Erythroblast (primary cell): ENCODE measurements around the gene SYAP1.

Source experiments
- GATA1 ChIP-seq: IDR thresholded peaks from 2 replicates; pipeline ENCODE4 v1.6.1; 2011; ENCODE audit warnings: low read depth, mild to moderate bottlenecking, control low read depth, low read length, moderate library complexity
- POLR2A ChIP-seq: IDR thresholded peaks from 2 replicates; pipeline ENCODE4 v1.6.1; 2011; ENCODE audit warnings: mild to moderate bottlenecking, low read length

GRCh38 chrX:16687514-16687913 is 31.9 kb upstream of the SYAP1 start:
- TF ChIP-seq POLR2A (no peak), GATA1 (no peak)
